Thoracic aorta (tissue), 2 donors: Measurements from ENCODE around the gene ALG1. TPM values are rescaled to one million over a fixed set of nuclear protein-coding genes. Genes with fewer than 3 reads are reported as not detected.
"Not testable (repeated sequence)": the region's sequence is repeated elsewhere in the genome, so short reads cannot be mapped to it uniquely, and the experiment has no call there.

Experiments
- ATAC-seq: fragments of 150-250 bp; one replicate; pipeline ENCODE4 v1.8.0; 2017; ENCODE audit warnings: low read depth; ENCODE audit not compliant: insufficient number of reproducible peaks, low FRiP score
- DNase-seq: peaks from one replicate; pipeline ENCODE4 v3.0.0-alpha.2; 2020; ENCODE audit warnings: low spot score
- H3K27ac ChIP-seq, 2 donors: fragments of 200-600 bp; sonication (generic); 1 replicate in 1 of 2; 2 replicates in 1 of 2; pipeline ENCODE4 v1.5.1; 2016; ENCODE audit warnings: mild to moderate bottlenecking in 2 of 2, moderate library complexity in 2 of 2
- H3K27me3 ChIP-seq: fragments of 200-600 bp; sonication (generic); replicated peaks from 2 replicates; pipeline ENCODE4 v1.6.0; 2016; ENCODE audit warnings: mild to moderate bottlenecking; ENCODE audit not compliant: insufficient read depth
- H3K36me3 ChIP-seq: fragments of 200-600 bp; sonication (generic); one replicate; pipeline ENCODE4 v1.5.1; 2016
- H3K4me1 ChIP-seq, 2 donors: fragments of 200-600 bp; sonication (generic); 1 replicate in 1 of 2; 2 replicates in 1 of 2; pipeline versions ENCODE4 v1.5.1 to v1.6.0; 2016; ENCODE audit warnings: low read depth in 2 of 2, mild to moderate bottlenecking in 1 of 2; ENCODE audit not compliant: control insufficient read depth in 1 of 2
- H3K4me3 ChIP-seq: fragments of 200-600 bp; sonication (generic); 2 replicates; pipeline ENCODE4 v1.5.1; 2016; ENCODE audit warnings: mild to moderate bottlenecking
- H3K9me3 ChIP-seq: fragments of 200-600 bp; sonication (generic); 2 replicates; pipeline ENCODE4 v1.5.1; 2016
- total RNA-seq, 2 donors: library from RNA; depleted of rRNA; stranded (reverse); fragments of >200 nt; gene quantifications; one replicate each; pipeline versions ENCODE4 v1.1.0 to v1.2.3, GENCODE V29; 2016
- TF ChIP-seq, protein P1 (sequence below): fragments of 200-600 bp; sonication (generic); IDR thresholded peaks from one replicate; pipeline ENCODE4 v1.5.1; 2019; ENCODE audit warnings: antibody characterized with exemption

Gene ALG1
- total RNA-seq, 2 donors from 2014 or later, result 24.1 to 36.7 TPM

- ATAC-seq (peak; percentile 100), DNase-seq (peak; percentile 99)
- not testable (repeated sequence) for H3K9me3 ChIP-seq, H3K36me3 ChIP-seq, H3K27me3 ChIP-seq, H3K4me1 ChIP-seq
- peak within 1 kb of the TSS; percentile 96 for H3K4me3 ChIP-seq
- H3K27ac ChIP-seq, result peak within 1 kb of the TSS; percentile 58 to 70
Observed at GRCh38 chr16:5097470-5098220, 26.0 kb downstream of the ALG1 start, which contains the start of gene EEF2KMT. Gene EEF2KMT (minus strand): TSS chr16:5097795. CDS start chr16:5097739, 56 bp downstream.

DNA sequence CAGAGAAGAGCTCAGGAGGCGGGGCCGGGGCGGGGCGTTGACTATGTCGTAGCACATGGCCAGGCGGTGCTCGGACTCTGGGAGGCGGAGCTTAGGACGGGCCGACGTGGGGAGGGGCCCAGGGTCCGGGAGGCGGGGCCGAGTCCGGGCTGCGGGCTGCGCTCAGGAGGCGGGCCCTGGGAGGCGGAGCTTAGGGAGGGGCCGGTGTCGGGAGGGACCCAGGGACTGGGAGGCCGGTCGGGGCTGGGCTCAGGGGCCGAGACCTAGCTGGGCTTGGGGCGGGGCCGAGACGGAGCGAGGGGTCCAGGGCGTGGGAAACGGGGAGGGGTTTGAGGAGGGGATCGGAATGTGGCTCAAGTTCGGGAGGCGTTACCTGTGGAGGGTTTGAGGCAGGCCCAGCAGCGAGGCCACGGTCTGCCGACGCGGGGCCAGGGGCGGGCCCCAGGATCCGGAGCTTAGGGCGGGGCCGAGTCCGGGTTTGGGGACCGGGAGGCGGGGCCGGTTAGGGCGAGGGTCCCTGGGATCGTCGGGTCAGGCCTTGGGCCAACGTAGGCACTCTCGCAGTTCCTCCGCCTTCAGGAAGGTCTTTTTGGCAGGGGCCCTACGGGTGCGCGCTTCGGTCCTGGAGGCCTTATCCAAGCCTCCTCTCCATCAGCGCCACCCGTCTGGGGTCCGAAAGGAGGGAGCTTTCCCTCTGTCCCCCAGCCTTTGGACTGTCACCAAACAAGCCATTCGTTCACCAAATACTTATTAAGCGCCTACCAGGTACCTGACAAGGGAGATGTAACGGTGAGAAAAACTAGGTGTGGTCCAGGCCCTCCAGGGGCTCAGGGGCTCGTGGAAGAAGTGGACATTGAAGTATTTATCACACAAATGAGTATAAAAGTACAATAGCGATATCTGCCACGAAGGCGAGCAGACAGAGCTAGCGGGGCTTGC lies 26.8 kb downstream of the ALG1 start:
- Histone ChIP-seq H3K27ac (peak overlapping the region; percentile 48 to 68), H3K4me3 (peak overlapping the region; percentile 96)
- H3K4me1 ChIP-seq, H3K9me3 ChIP-seq, H3K36me3 ChIP-seq, ATAC-seq, H3K27me3 ChIP-seq: not testable (repeated sequence)
- peak; percentile 48 for DNase-seq

- Histone ChIP-seq H3K4me3 (peak overlapping the region; percentile 77), H3K27ac (peak overlapping the region; percentile 48 to 68)
- H3K27me3 ChIP-seq, H3K4me1 ChIP-seq, DNase-seq, H3K36me3 ChIP-seq, ATAC-seq, H3K9me3 ChIP-seq: not testable (repeated sequence)
Observed at GRCh38 chr16:5099174-5099573, 27.5 kb downstream of the ALG1 start.

DNA sequence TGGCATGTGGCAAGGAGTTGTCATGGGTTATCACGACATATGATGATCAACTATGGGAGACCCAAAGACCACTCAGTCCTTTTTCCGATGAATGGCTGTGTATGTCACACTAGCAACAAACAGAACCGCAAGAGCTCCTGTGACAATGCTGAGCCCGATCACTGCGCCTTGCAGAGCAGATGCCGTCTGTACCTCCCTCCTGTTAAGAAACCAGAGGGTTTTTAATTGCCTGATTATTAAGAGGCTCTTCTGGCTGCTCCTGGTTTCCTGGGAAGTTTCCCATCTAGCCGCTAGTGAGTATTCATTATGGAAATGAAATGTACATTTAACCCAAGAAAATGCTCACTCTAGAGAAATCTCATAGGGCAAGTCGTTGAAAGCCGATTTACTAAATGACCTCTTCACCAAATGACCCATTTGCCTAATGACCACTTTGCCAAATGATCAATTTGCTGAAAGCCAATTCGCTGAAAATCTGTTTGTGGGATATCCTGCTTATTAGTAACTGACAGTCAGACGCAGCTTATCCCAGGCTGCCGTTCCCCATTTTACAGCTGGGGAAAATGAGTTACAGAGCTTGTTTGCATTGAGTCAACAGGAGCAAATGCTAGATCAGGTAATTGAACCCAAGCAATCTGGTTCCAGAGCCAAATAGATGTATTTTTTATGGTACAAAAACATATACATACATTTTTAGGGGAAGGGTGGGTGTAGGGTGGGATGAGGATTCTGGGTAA lies 31.8 kb downstream of the ALG1 start:
- not testable (repeated sequence) for H3K27me3 ChIP-seq, ATAC-seq, H3K9me3 ChIP-seq, H3K4me1 ChIP-seq, H3K4me3 ChIP-seq, H3K27ac ChIP-seq, DNase-seq, H3K36me3 ChIP-seq

DNA sequence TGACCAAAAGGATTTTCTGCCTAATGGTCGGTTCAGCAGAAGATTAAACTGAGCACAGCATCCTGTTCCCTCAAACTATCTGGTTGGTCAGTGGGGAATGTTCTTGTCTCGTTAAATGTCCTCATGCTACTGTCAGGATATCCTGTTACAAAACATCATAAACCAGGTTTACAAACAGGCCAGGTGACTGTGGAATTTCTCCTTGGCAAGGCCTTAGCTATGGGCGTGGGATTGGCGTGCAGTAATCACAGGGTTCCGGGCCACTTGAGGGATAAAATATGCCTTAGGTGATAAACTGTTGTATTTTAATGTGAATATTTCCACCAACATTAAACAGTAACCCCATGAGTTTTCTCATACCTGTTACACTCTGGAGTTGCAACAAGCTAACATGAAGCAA lies 33.4 kb downstream of the ALG1 start:
- DNase-seq, H3K4me1 ChIP-seq, H3K9me3 ChIP-seq, ATAC-seq, H3K4me3 ChIP-seq, H3K27me3 ChIP-seq, H3K36me3 ChIP-seq, H3K27ac ChIP-seq: not testable (repeated sequence)

- ATAC-seq (no peak), DNase-seq (no peak)
- Histone ChIP-seq H3K9me3 (no peaks in the 10 kb centered on the region), H3K27ac (no peak overlapping the region), H3K27me3 (no peaks in the 10 kb centered on the region), H3K4me3 (no peak overlapping the region), H3K4me1 (no peaks in the 10 kb centered on the region), H3K36me3 (no peaks in the 10 kb centered on the region)
- TF ChIP-seq, protein P1, sequence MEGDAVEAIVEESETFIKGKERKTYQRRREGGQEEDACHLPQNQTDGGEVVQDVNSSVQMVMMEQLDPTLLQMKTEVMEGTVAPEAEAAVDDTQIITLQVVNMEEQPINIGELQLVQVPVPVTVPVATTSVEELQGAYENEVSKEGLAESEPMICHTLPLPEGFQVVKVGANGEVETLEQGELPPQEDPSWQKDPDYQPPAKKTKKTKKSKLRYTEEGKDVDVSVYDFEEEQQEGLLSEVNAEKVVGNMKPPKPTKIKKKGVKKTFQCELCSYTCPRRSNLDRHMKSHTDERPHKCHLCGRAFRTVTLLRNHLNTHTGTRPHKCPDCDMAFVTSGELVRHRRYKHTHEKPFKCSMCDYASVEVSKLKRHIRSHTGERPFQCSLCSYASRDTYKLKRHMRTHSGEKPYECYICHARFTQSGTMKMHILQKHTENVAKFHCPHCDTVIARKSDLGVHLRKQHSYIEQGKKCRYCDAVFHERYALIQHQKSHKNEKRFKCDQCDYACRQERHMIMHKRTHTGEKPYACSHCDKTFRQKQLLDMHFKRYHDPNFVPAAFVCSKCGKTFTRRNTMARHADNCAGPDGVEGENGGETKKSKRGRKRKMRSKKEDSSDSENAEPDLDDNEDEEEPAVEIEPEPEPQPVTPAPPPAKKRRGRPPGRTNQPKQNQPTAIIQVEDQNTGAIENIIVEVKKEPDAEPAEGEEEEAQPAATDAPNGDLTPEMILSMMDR, result no peak
Observed at GRCh38 chr16:5108505-5109158, 37.0 kb downstream of the ALG1 start.

DNA sequence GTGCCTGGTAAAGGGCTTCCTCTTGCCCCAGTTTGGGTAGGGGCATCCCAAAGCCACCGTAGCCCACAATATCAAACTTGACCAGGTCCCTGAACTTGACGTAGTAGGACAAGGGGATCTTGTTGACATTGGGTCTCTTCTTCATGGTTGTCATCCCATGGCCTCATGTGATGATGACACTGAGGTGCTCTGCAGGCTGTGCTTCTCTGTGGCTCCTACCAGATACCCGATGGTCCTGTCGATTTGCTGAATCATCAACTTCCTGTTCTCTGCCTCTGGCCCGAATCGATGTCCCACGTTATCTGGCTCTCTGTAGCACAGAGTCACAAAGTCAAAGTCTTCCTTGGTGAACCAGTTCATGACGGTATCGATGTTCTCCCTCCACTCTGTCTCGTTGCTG lies 39.3 kb downstream of the ALG1 start:
- H3K4me3 ChIP-seq, H3K36me3 ChIP-seq, ATAC-seq, H3K9me3 ChIP-seq, H3K27ac ChIP-seq, DNase-seq, H3K4me1 ChIP-seq, H3K27me3 ChIP-seq: not testable (repeated sequence)

DNA sequence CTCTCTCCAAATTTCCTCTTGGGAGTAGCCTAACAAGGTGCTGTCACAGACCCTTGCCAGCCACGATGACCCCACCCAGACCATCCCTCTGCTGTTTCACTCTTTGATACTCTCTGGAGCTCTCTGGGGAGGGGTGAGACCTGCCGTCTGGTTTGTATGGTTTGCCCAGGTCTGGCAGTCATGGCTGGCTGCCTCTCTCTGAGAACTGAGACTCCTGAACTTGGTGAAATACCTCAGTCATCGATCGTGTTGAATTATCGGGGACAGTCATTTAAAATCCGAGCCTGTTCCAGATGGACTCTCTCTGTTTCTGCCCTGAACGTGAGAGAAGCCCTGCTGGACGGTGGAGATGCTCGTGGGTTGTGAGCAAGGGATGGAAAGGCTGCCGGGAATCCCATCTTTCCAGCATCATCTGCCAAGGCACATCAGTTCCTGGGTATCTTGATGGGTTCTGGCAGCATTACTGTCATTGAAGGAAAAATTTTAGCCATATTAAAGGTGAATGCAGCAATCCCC lies 45.2 kb downstream of the ALG1 start:
- not testable (repeated sequence) for ATAC-seq, DNase-seq, H3K27me3 ChIP-seq, H3K36me3 ChIP-seq, H3K27ac ChIP-seq, H3K9me3 ChIP-seq
- H3K4me1 ChIP-seq, result peaks cover 0 to 11% of the 10 kb centered on the region in 2 donors
- peak overlapping the region; percentile 55 for H3K4me3 ChIP-seq

- ATAC-seq, DNase-seq, H3K27me3 ChIP-seq, H3K36me3 ChIP-seq, H3K27ac ChIP-seq, H3K9me3 ChIP-seq: not testable (repeated sequence)
- peaks cover 0 to 11% of the 10 kb centered on the region in 2 donors for H3K4me1 ChIP-seq
- H3K4me3 ChIP-seq, result peak overlapping the region; percentile 55
Observed at GRCh38 chr16:5117300-5118087, 45.9 kb downstream of the ALG1 start.
